HCT116 (cell line): ENCODE data around the gene BORCS8.

Experiments
- CEBPB ChIP-seq: IDR thresholded peaks from 2 replicates; pipeline ENCODE4 v1.6.1; 2012; ENCODE audit warnings: low read depth
- ELF1 ChIP-seq: IDR thresholded peaks from 2 replicates; pipeline ENCODE4 v1.6.1; 2012; ENCODE audit warnings: low read depth, borderline replicate concordance
- EZH2 ChIP-seq: fragments of 200-600 bp; sonication (generic); IDR thresholded peaks from 2 replicates; pipeline ENCODE4 v1.6.1; 2017; ENCODE audit warnings: antibody characterized with exemption, mixed run types
- EZH2phosphoT487 ChIP-seq: fragments of 200-600 bp; IDR thresholded peaks from 2 replicates; pipeline ENCODE4 v1.6.1; 2018; ENCODE audit warnings: antibody characterized with exemption, borderline replicate concordance
- FOSL1 ChIP-seq: IDR thresholded peaks from 2 replicates; pipeline ENCODE4 v1.6.1; 2012; ENCODE audit warnings: low read depth
- POLR2A ChIP-seq: IDR thresholded peaks from 2 replicates; pipeline ENCODE4 v1.7.0; 2011; ENCODE audit warnings: borderline replicate concordance; ENCODE audit not compliant: insufficient read depth, insufficient read length; ENCODE audit errors: extremely low read depth
- POLR2AphosphoS5 ChIP-seq: IDR thresholded peaks from 2 replicates; pipeline ENCODE4 v1.6.1; 2011; ENCODE audit warnings: mild to moderate bottlenecking, low read depth, low read length, moderate library complexity
- SIN3A ChIP-seq: IDR thresholded peaks from 2 replicates; pipeline ENCODE4 v1.6.1; 2012; ENCODE audit warnings: low read depth
- ZFX ChIP-seq: fragments of 450-650 bp; IDR thresholded peaks from 2 replicates; pipeline ENCODE4 v1.6.1; 2017
- TF ChIP-seq, protein P1 (sequence below), 3 experiments: fragments of 200-600 bp in 1 of 3; sonication (generic) in 1 of 3; IDR thresholded peaks in 2 of 3; conservative IDR thresholded peaks in 1 of 3; 2 replicates each; pipeline ENCODE4 v1.5.1; 2012 to 2017; ENCODE audit warnings: low read depth in 2 of 3, low read length in 2 of 3, antibody characterized with exemption in 1 of 3, borderline replicate concordance in 1 of 3, control low read depth in 1 of 3, mild to moderate bottlenecking in 1 of 3, mixed read lengths in 1 of 3, mixed run types in 1 of 3, moderate library complexity in 1 of 3; ENCODE audit not compliant: insufficient read depth in 1 of 3
- TF ChIP-seq, protein P2 (sequence below): IDR thresholded peaks from 2 replicates; pipeline ENCODE4 v1.6.1; 2012

DNA sequence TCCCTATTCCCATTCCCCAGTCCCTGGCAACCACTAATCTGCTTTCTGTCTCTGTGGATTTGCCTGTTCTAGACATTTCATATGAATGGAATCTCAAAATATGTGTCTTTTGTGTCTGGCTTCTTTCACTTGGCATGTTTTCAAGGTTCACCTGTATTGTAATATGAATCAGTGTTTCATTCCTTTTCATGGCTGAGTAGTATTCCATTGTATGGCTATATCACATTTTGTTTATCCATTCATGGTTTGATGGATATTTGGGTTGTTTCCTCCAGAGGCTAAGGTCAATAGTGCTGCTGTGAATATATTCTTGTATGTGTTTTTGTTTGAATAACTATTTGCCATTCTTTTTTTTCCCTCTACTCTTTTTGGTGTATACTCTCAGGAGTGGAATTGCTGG, 44.2 kb upstream of the BORCS8 start:
- no peak for TF ChIP-seq EZH2
- no peak for TF ChIP-seq EZH2phosphoT487
- no peak for TF ChIP-seq CEBPB
- no peak for TF ChIP-seq POLR2A
- no peak for TF ChIP-seq ELF1
- TF ChIP-seq, protein P1, sequence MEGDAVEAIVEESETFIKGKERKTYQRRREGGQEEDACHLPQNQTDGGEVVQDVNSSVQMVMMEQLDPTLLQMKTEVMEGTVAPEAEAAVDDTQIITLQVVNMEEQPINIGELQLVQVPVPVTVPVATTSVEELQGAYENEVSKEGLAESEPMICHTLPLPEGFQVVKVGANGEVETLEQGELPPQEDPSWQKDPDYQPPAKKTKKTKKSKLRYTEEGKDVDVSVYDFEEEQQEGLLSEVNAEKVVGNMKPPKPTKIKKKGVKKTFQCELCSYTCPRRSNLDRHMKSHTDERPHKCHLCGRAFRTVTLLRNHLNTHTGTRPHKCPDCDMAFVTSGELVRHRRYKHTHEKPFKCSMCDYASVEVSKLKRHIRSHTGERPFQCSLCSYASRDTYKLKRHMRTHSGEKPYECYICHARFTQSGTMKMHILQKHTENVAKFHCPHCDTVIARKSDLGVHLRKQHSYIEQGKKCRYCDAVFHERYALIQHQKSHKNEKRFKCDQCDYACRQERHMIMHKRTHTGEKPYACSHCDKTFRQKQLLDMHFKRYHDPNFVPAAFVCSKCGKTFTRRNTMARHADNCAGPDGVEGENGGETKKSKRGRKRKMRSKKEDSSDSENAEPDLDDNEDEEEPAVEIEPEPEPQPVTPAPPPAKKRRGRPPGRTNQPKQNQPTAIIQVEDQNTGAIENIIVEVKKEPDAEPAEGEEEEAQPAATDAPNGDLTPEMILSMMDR (IDR thresholded peaks at IDR 0.05 in 2 of 3, conservative IDR thresholded peaks at IDR 0.05 in 1 of 3; ENCODE audit: borderline replicate concordance in 1 of 3, insufficient read depth in 1 of 3, low read depth in 2 of 3, low read length in 2 of 3), result no peak
- no peak for TF ChIP-seq POLR2AphosphoS5
- no peak for TF ChIP-seq FOSL1
- no peak for TF ChIP-seq SIN3A
- no peak for TF ChIP-seq ZFX
- TF ChIP-seq, protein P2, sequence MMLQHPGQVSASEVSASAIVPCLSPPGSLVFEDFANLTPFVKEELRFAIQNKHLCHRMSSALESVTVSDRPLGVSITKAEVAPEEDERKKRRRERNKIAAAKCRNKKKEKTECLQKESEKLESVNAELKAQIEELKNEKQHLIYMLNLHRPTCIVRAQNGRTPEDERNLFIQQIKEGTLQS, result no peak
